ENCODE measurements around the gene PRKG1.

DNA sequence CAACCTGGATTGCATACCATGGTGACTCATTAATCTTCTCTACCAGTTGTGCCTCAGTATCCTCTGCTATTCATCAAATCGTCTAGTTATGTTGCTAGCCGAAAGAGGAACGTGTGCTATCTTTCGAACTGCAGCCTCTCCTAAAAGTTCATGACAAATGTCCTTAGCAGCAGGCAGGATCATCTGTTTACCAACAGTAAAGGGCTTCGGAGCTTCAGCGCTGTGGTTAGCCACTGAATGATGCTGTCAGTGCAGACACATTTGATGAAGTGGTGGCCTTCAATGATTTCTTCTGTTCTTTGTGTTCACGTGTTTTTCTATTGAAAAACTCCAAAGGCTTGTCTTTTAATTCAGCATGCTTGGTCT, 556.3 kb downstream of the PRKG1 start:
- no peak for TF ChIP-seq CTCF (optimal IDR thresholded peaks at IDR 0.05 in 1 of 3, IDR thresholded peaks at IDR 0.05 in 1 of 3, conservative IDR thresholded peaks at IDR 0.05 in 1 of 3; ENCODE audit: extremely low read depth in 1 of 3, insufficient read depth in 2 of 3, low read length in 3 of 3)
- no peak for TF ChIP-seq EZH2 (IDR thresholded peaks at IDR 0.05; ENCODE audit: low read length)

All from keratinocyte (primary cell).